SH-SY5Y (cell line): ENCODE data around the gene MAP3K14.

Source experiments
- GATA2 ChIP-seq: IDR thresholded peaks from 2 replicates; pipeline ENCODE4 v1.6.1; 2011; ENCODE audit warnings: mild to moderate bottlenecking, low read depth, low read length
- GATA3 ChIP-seq: IDR thresholded peaks from 2 replicates; pipeline ENCODE4 v1.6.1; 2011; ENCODE audit warnings: low read depth, mild to moderate bottlenecking, low read length, moderate library complexity

GRCh38 chr17:45313996-45314740 is 2.7 kb downstream of the MAP3K14 start:
- TF ChIP-seq GATA3 (no peak), GATA2 (no peak)
